Fibroblast of skin of left biceps (primary cell): Measurements from ENCODE around the gene OSTF1.

Experiments used
- DNase-seq, 2 experiments: peaks; one replicate each; pipeline ENCODE4 v3.0.0-alpha.2; 2013; ENCODE audit warnings: low read depth in 2 of 2

OSTF1 gene

DNA sequence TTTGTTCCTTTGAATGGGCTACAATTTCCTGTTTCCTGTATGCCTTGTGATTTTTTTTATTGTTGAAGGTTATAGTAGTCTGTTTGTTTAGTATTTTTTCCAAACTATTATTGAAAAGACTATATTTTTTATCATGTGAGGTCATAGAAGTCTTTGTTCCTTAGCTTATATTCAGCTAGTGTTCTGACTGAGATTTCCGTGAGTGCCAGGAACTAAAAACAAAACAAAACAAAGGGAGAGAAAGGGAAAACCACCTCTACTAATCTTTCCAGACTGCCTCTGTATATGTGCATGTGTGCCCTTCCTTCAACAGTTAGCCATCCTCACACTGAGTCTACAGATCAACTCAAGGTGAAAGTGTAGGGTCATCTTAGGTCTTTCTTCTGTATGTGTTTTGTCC is 79.0 kb downstream of the OSTF1 start:
- DNase-seq = no peak

DNA sequence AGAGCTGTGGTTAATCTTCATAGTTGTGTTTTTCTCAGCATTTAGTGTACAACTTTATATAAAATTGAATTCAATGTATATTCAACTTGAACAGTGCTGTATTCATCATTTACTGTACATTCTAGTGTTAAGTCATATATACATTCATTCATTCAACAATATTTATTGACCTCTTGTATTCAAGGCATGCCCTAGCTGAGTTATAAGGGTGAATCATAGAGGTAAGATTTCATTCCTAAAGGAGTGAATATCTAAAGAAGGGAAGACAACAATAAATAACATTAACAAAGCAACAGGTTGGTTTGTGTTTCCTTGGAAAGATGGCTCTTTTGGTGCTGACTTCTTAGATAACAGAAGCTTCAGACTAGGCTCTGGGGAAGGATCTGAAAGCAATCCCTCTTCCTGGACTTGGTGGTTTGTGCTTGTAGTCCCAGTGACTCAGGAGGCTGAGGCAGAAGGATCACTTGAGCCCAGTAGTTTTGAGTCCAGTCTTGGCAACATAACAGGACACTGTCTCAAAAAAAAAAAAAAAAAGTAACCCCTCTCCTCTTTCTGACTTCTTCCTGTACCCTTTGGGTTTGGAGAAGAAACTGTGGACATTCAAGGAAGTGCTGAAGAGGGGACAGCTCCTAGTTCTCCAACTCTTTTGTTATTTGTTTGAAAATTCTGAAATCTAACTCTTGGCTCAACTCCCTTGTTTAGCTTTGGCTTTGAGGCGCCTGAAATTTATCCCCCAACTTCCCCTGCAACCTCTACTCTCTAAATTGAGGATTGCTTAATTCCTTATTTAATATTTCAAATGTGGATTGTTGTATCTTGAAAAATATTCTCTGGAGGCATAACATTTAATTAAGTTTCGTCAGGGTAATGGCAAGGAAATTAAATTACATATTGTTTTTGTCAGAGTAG is 80.2 kb downstream of the OSTF1 start:
- DNase-seq = no peak

DNA sequence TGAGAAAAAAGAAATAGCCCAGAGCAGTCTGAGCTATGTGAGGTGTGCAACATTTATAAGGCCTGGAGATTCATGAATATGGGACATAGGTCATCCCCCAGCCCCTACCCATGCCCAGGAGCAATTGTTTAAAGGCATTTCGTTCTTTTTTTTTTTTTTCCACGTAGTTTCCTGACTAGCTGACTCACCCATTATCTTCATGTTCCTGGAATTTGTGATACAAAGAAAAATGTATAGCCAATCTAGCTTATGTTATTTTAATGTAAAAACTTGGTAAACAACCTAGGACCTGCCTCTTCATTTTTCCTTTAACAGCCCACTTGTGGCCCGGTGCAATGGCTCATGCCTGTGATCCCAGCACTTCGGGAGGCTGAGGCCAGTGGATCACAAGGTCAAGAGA is 81.3 kb downstream of the OSTF1 start:
- DNase-seq = no peak

DNA sequence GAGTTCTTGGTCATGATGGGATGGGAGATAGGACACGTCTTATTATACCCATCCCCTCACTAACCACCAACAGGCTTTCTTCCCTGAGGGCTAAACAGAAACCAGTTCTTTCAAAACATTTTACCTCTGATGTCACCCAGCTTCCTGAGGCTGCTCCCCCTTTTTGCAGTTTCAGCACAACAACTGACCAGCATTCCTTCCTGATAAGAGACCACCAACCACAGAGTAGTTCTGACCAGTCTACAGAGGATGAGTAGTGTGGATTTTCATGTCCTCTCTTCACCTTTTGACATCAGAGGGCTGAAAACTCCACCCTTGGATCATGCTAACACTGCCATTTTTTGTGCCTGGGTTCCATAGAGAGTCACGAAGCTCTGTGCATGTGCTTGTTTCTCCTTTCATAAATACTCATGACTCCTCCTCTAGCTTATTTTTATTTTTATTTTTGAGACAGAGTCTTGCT is 82.6 kb downstream of the OSTF1 start:
- no peak for DNase-seq

DNA sequence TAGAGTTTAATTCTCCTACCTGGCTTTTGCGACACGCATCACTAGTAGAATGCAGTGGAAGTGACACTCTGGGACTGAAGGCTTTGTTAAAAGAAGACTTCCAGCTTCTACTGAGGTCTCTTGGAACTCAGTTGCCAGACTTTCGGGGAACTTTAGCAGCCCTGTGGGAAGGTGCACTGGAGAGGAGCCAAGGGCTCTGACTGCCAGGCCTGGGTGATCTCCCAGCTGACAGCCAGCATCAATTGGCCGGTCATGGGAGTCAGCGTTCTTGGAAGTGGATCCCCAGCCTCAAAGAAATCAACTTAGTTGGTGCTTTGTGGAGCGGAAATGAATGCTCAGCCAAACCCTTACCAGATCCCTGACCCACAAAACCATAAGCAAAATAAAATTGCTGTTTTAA is 87.1 kb downstream of the OSTF1 start:
- no peak for DNase-seq

DNA sequence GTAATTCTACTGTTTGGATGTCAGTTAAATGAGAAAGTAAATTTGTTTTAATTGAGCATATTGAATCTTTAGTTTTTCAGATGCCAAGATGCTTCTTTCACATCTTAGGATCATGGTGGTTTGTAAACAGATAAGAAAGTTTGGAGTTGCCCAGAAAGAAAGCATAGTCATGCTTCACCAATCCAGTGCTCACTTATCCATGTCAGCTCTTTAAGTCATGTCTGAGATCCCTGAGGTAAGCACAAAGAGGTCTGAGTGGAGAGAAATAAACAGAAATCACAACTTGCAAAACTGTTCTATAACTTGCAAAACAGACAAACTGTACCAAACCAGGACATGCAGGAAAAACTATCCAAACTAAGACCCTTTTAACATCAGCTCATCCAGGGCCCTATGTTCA is 87.7 kb downstream of the OSTF1 start:
- no peak for DNase-seq

DNA sequence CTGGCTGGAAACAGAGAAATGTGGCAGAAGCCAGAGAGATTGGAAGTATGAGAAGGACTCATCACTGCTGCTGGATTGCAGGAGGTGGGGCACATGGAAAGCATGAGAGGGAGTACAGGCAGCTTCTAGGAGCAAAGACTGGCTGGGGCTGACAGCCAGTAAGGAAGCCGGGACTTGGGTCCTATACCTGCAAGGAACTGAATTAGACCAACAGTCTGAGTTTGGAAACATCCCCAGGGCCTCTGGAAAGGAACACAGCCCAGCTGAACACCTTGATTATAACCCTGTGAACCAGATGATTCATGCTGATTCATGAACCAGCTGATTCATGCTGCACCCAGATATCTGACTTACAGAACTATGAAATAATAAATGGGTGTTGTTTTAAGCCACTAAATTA is 93.4 kb downstream of the OSTF1 start:
- no peak for DNase-seq

DNA sequence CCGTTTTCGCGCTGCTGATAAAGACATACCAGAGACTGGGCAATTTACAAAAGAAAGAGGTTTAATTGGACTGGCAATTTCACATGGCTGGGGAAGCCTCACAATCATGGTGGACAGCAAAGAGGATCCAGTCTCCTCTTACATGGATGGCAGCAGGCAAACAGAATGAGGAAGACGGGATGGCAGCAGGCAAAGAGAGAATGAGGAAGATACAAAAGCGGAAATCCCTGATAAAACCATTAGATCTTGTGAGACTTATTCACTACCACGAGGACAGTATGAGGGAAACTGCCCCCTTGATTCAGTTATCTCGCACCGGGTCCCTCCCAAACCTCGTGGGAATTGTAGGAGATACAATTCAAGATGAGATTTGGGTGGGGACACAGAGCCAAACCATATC is 95.0 kb downstream of the OSTF1 start:
- DNase-seq = no peak

DNA sequence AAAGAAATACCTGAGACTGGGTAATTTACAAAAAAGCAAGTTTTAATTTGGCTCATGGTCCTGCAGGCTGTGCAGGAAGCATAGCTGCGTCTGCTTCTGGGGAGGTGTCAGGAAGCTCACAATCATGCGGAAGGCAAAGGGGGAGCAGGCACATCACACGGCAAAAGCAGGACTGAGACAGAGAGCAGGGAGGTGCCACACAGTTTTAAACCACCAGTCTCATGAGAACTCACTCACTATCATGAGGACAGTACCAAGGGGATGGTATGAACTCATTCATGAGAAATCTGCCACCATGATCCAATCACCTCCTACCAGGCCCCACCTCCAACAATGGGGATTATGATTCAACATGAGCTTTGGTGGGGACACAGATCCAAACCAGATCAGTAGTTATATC is 96.2 kb downstream of the OSTF1 start:
- no peak for DNase-seq

DNA sequence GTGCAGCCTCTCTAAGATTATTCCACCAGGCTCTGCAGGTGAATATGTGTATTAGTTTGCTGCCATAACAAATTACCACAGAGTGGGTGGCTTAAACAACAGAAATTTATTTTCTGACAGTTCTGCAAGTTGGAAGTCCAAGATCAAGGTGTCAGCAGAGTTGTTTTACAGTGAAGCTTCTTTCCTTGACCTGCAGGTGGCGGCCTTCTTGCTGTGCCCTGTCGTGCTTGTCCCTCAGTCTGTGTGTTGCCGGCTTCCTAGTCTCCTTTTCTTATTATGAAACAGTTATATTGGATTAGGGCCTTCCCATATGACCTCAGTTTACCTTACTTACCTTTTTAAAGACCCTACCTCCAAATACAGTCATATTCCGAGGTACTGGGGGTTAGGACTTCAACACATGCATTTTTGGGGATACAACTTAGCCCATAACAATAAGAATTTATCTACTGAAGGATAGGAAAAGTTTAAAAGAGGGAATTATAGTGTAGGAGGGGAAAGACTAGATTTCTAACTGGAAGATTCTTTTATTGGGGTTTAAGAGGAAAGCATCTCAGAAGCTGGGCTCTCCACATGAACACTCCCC is 97.4 kb downstream of the OSTF1 start:
- no peak for DNase-seq

DNA sequence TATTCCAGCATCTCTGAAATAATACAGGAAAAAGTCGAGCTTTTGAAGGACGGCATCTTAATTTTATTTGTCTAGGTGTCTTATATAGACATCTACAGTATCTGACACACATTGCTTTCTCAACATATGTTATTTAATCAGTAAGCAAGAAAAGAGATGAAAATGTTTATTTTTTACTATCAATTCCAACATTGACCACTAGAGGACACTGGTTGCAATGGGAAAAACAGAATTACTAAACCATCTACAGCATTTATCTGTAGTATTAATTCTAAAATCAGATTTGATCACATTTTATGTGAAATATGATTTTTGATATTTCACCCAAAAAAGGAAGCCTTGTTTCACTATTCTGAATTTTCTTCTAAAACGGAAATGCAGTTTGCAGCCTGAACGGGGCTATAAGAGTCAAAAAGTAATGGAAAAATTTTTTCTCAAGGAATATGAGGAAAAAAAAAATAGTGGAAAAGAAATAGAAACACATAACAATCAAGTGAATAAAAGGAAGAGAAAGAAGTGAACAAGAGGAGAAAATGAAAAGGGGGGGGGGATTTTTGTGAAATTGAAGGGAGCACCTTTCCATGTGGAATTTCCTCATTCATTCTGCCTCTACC is 98.6 kb downstream of the OSTF1 start:
- no peak for DNase-seq

DNA sequence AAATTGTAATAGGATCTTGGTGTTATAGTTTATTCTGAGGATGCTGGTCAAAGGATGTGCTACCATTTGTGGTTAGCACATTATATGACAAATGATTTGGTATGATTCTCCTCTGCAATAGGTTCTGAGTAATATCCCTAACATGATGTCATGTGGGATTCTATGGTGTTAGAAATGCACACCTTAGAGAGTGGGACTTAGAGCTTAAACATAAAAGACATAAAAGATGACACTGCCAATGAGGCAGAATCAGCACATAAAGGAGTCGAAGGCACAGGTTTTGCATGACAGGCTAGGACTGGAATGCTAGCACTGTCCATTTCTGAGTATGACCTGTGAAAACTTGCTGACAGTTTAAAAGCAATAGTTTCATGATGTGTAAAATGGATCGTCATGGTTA is 100.4 kb downstream of the OSTF1 start:
- DNase-seq = no peak

DNA sequence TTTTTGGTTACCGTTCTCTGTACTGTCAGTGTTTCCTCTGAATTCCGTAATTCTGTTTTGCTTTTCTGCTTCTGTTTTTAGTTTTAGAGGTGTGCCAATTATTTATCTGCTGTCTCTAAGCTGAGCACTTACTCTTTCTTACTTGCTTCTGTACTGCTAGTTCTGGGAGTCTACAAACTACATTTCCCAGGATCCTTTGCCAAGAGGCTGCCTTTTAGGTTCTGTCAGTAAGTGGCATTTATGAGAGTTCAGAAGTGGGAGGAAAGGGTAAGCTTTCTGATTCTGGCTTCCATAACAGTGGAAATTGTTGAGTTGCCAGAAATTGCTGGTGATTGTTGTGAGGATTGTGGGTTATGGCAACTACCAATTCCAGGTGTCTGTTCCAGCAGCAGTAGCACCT is 102.4 kb downstream of the OSTF1 start:
- no peak for DNase-seq
